Adrenal gland (tissue), 5 donors: ENCODE measurements around the gene ADK.

ENCODE experiments used
- CTCF ChIP-seq, 6 experiments: fragments of 450-650 bp in 4 of 6; fragments of 200-600 bp in 2 of 6; sonication (generic) in 1 of 6; IDR thresholded peaks; 1 replicate in 5 of 6; 2 replicates in 1 of 6; pipeline versions ENCODE4 v1.5.1 to v1.8.0; 2016 to 2021; ENCODE audit warnings: antibody characterized with exemption in 6 of 6, mild to moderate bottlenecking in 2 of 6, moderate library complexity in 1 of 6
- POLR2A ChIP-seq, 2 donors: fragments of 450-650 bp; IDR thresholded peaks; one replicate each; pipeline ENCODE4 v1.6.1; 2017; ENCODE audit warnings: antibody characterized with exemption in 2 of 2, mild to moderate bottlenecking in 2 of 2, moderate library complexity in 1 of 2
- donor health status: DM: no; HTN: no; CAD: no.

- TF ChIP-seq CTCF (IDR thresholded peaks at IDR 0.05) (no peak), POLR2A (IDR thresholded peaks at IDR 0.05) (no peak)
Observed at GRCh38 chr10:74165530-74165901, 14.5 kb downstream of the ADK start.
